ENCODE data around the gene DNAH5. TPM values are rescaled to one million over a fixed set of nuclear protein-coding genes. Genes with fewer than 3 reads are reported as not detected.

The DNAH5 gene
- total and polyA plus RNA-seq, 2 experiments from 2014 or later: 0.56 to 0.97 TPM

DNA sequence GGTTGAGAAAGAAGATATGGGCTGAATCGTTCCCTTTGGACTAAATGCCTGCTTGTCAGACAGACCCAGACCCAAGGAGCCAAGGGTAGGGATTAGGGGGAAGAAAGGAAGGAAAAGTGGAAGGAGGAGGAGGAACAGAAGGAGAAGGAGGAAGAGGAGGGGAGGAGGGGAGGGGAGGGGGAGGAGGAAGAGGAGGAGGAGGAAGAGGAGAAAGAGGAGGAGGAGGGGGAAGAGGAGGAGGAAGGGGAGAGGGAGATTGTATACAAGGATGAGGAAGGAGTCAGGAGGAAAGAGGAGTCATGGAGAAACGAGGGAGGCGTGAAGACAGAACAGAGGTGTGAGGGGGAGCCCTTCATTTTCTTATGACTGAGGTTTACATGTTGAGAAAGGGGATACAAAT is 46.9 kb upstream of the DNAH5 start:
- Histone ChIP-seq H3K4me1 (ENCODE audit: insufficient read depth) (no peaks in the 10 kb centered on the region), H3K27me3 (ENCODE audit: insufficient read depth) (no peaks in the 10 kb centered on the region), H3K36me3 (ENCODE audit: insufficient read depth) (no peaks in the 10 kb centered on the region; the same call in 1 of the 2 replicates), H3F3A (replicated peaks; ENCODE audit: low read depth) (no peaks in the 10 kb centered on the region), H3K79me2 (replicated peaks; ENCODE audit: insufficient read depth) (no peaks in the 10 kb centered on the region), H4K20me1 (replicated peaks; ENCODE audit: insufficient read depth) (no peaks in the 10 kb centered on the region), H2AFZ (no peak overlapping the region), H3K27ac (ENCODE audit: low read depth) (no peak overlapping the region), H3K4me3 (no peak overlapping the region), H3K9me2 (ENCODE audit: insufficient read depth) (no peaks in the 10 kb centered on the region), H3K4me2 (no peak overlapping the region)
- Mint-ChIP-seq H3K4me3 (no peak overlapping the region), H3K27me3 (ENCODE audit: insufficient read depth, low read depth, poor library complexity) (no peaks in the 10 kb centered on the region), H3K4me1 (peaks cover 9% of the 10 kb centered on the region), H3K9me3 (0 out of 3 replicates have a peak, but pooled peaks cover 2% of the 10 kb centered on the region), H3K27ac (no peak overlapping the region), H3K36me3 (ENCODE audit: low read depth) (peaks cover 1% of the 10 kb centered on the region; the same call in 1 of the 3 replicates)
- DNase-seq (ENCODE audit: low spot score) (no peak), ATAC-seq (no peak)
- no peak for TF ChIP-seq CREB1 (CRISPR knock-in tag; IDR thresholded peaks at IDR 0.05; ENCODE audit: low read depth)
- no peak for TF ChIP-seq NANOG (IDR thresholded peaks at IDR 0.05; ENCODE audit: borderline replicate concordance)
- TF ChIP-seq, protein P1, sequence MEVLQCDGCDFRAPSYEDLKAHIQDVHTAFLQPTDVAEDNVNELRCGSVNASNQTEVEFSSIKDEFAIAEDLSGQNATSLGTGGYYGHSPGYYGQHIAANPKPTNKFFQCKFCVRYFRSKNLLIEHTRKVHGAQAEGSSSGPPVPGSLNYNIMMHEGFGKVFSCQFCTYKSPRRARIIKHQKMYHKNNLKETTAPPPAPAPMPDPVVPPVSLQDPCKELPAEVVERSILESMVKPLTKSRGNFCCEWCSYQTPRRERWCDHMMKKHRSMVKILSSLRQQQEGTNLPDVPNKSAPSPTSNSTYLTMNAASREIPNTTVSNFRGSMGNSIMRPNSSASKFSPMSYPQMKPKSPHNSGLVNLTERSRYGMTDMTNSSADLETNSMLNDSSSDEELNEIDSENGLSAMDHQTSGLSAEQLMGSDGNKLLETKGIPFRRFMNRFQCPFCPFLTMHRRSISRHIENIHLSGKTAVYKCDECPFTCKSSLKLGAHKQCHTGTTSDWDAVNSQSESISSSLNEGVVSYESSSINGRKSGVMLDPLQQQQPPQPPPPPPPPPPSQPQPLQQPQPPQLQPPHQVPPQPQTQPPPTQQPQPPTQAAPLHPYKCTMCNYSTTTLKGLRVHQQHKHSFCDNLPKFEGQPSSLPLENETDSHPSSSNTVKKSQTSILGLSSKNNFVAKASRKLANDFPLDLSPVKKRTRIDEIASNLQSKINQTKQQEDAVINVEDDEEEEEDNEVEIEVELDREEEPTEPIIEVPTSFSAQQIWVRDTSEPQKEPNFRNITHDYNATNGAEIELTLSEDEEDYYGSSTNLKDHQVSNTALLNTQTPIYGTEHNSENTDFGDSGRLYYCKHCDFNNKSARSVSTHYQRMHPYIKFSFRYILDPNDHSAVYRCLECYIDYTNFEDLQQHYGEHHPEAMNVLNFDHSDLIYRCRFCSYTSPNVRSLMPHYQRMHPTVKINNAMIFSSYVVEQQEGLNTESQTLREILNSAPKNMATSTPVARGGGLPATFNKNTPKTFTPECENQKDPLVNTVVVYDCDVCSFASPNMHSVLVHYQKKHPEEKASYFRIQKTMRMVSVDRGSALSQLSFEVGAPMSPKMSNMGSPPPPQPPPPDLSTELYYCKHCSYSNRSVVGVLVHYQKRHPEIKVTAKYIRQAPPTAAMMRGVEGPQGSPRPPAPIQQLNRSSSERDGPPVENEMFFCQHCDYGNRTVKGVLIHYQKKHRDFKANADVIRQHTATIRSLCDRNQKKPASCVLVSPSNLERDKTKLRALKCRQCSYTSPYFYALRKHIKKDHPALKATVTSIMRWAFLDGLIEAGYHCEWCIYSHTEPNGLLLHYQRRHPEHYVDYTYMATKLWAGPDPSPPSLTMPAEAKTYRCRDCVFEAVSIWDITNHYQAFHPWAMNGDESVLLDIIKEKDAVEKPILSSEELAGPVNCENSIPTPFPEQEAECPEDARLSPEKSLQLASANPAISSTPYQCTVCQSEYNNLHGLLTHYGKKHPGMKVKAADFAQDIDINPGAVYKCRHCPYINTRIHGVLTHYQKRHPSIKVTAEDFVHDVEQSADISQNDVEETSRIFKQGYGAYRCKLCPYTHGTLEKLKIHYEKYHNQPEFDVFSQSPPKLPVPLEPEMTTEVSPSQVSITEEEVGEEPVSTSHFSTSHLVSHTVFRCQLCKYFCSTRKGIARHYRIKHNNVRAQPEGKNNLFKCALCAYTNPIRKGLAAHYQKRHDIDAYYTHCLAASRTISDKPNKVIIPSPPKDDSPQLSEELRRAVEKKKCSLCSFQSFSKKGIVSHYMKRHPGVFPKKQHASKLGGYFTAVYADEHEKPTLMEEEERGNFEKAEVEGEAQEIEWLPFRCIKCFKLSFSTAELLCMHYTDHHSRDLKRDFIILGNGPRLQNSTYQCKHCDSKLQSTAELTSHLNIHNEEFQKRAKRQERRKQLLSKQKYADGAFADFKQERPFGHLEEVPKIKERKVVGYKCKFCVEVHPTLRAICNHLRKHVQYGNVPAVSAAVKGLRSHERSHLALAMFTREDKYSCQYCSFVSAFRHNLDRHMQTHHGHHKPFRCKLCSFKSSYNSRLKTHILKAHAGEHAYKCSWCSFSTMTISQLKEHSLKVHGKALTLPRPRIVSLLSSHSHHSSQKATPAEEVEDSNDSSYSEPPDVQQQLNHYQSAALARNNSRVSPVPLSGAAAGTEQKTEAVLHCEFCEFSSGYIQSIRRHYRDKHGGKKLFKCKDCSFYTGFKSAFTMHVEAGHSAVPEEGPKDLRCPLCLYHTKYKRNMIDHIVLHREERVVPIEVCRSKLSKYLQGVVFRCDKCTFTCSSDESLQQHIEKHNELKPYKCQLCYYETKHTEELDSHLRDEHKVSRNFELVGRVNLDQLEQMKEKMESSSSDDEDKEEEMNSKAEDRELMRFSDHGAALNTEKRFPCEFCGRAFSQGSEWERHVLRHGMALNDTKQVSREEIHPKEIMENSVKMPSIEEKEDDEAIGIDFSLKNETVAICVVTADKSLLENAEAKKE (CRISPR knock-in tag; IDR thresholded peaks at IDR 0.05): no peak
- no peak for TF ChIP-seq EZH2 (IDR thresholded peaks at IDR 0.05; ENCODE audit: low read depth, unreplicated experiment)
- TF ChIP-seq, protein P2, sequence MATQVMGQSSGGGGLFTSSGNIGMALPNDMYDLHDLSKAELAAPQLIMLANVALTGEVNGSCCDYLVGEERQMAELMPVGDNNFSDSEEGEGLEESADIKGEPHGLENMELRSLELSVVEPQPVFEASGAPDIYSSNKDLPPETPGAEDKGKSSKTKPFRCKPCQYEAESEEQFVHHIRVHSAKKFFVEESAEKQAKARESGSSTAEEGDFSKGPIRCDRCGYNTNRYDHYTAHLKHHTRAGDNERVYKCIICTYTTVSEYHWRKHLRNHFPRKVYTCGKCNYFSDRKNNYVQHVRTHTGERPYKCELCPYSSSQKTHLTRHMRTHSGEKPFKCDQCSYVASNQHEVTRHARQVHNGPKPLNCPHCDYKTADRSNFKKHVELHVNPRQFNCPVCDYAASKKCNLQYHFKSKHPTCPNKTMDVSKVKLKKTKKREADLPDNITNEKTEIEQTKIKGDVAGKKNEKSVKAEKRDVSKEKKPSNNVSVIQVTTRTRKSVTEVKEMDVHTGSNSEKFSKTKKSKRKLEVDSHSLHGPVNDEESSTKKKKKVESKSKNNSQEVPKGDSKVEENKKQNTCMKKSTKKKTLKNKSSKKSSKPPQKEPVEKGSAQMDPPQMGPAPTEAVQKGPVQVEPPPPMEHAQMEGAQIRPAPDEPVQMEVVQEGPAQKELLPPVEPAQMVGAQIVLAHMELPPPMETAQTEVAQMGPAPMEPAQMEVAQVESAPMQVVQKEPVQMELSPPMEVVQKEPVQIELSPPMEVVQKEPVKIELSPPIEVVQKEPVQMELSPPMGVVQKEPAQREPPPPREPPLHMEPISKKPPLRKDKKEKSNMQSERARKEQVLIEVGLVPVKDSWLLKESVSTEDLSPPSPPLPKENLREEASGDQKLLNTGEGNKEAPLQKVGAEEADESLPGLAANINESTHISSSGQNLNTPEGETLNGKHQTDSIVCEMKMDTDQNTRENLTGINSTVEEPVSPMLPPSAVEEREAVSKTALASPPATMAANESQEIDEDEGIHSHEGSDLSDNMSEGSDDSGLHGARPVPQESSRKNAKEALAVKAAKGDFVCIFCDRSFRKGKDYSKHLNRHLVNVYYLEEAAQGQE (IDR thresholded peaks at IDR 0.05; ENCODE audit: unreplicated experiment): no peak
- no peak for TF ChIP-seq STAT1 (IDR thresholded peaks at IDR 0.05; ENCODE audit: unreplicated experiment)
- TF ChIP-seq, protein P3, sequence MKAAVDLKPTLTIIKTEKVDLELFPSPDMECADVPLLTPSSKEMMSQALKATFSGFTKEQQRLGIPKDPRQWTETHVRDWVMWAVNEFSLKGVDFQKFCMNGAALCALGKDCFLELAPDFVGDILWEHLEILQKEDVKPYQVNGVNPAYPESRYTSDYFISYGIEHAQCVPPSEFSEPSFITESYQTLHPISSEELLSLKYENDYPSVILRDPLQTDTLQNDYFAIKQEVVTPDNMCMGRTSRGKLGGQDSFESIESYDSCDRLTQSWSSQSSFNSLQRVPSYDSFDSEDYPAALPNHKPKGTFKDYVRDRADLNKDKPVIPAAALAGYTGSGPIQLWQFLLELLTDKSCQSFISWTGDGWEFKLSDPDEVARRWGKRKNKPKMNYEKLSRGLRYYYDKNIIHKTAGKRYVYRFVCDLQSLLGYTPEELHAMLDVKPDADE (IDR thresholded peaks at IDR 0.05): no peak
- no peak for TF ChIP-seq POLR2AphosphoS5 (IDR thresholded peaks at IDR 0.05; ENCODE audit: low read depth)

All from GM23338 (cell line).